B cell (primary cell): ENCODE data around the gene DNAJC16.

Experiments
- EZH2 ChIP-seq: IDR thresholded peaks from 2 replicates; pipeline ENCODE4 v1.6.1; 2012; ENCODE audit warnings: borderline replicate concordance, low read depth, mild to moderate bottlenecking, moderate library complexity, low read length; ENCODE audit not compliant: insufficient read depth, poor library complexity, severe bottlenecking
- TF ChIP-seq, protein P1 (sequence below): fragments of 200-600 bp; IDR thresholded peaks from one replicate; pipeline ENCODE4 v1.8.0; 2022; ENCODE audit warnings: antibody characterized with exemption, mild to moderate bottlenecking

DNA sequence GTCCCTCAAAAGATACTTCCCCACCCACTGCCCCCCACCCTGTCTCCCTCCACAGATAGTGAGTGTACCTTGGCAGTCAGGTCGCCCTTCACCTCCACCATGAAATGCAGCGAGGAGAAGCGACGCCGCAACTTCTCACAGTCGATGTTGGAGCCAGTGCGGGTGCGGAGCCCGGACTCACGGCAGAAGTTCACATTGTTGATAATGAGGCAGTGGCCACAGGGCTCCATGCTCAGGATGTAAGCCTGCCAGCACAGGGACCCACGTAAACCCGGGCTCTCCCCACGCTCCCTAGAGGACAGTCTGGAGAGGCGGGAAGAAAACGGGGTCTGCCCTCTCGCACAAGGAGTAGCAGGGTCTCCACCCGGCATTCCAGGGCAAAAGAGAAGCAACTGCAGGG lies 19.8 kb upstream of the DNAJC16 start:
- TF ChIP-seq, protein P1, sequence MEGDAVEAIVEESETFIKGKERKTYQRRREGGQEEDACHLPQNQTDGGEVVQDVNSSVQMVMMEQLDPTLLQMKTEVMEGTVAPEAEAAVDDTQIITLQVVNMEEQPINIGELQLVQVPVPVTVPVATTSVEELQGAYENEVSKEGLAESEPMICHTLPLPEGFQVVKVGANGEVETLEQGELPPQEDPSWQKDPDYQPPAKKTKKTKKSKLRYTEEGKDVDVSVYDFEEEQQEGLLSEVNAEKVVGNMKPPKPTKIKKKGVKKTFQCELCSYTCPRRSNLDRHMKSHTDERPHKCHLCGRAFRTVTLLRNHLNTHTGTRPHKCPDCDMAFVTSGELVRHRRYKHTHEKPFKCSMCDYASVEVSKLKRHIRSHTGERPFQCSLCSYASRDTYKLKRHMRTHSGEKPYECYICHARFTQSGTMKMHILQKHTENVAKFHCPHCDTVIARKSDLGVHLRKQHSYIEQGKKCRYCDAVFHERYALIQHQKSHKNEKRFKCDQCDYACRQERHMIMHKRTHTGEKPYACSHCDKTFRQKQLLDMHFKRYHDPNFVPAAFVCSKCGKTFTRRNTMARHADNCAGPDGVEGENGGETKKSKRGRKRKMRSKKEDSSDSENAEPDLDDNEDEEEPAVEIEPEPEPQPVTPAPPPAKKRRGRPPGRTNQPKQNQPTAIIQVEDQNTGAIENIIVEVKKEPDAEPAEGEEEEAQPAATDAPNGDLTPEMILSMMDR, result no peak
- TF ChIP-seq EZH2, result no peak
